H1 (cell line): Measurements from ENCODE around the gene GALNT17.
"Not testable (repeated sequence)": the region's sequence is repeated elsewhere in the genome, so short reads cannot be mapped to it uniquely, and the experiment has no call there.

ENCODE experiments used
- CTCF ChIP-seq, 3 experiments: IDR thresholded peaks; 1 replicate in 2 of 3; 2 replicates in 1 of 3; pipeline versions ENCODE4 v1.5.1 to v1.6.1; 2011; ENCODE audit warnings: low read length in 3 of 3, mild to moderate bottlenecking in 3 of 3, inconsistent platforms in 2 of 3, low read depth in 1 of 3, moderate library complexity in 1 of 3; ENCODE audit not compliant: insufficient read depth in 1 of 3; ENCODE audit errors: control extremely low read depth in 1 of 3
- EZH2 ChIP-seq: fragments of 200-600 bp; sonication (generic); IDR thresholded peaks from 2 replicates; pipeline ENCODE4 v1.7.1; 2012; ENCODE audit warnings: low read depth, mild to moderate bottlenecking, moderate library complexity, low read length, inconsistent platforms; ENCODE audit not compliant: severe bottlenecking
- POLR2AphosphoS5 ChIP-seq: IDR thresholded peaks from 2 replicates; pipeline ENCODE4 v1.6.1; 2011; ENCODE audit warnings: low read depth, low read length
- SIN3A ChIP-seq, 2 experiments: IDR thresholded peaks in 1 of 2; conservative IDR thresholded peaks in 1 of 2; 2 replicates each; pipeline ENCODE4 v1.6.1; 2011 to 2012; ENCODE audit warnings: low read length in 2 of 2, improper control_type of control experiment in 1 of 2, low read depth in 1 of 2, mild to moderate bottlenecking in 1 of 2
- TEAD4 ChIP-seq: IDR thresholded peaks from 2 replicates; pipeline ENCODE4 v1.6.1; 2012; ENCODE audit warnings: low read depth, low read length, inconsistent platforms, mixed read lengths

DNA sequence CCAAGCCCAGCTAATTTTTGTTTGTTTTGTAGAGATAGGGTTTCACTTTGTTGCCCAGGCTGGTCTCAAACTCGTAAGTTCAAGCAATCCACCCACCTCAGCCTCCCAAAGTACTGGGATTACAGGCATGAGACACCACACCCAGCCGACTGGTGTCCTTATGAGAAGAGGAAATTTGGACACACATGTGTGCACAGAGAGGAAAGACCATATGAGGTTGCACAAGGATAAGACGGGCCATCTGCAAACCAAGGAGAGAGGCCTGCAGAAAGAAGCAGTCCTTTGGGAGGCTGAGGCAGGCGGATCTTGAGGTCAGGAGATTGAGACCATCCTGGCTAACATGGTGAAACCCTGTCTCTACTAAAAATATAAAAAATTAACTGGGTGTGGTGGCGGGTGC lies 130.9 kb downstream of the GALNT17 start:
- TF ChIP-seq POLR2AphosphoS5; SIN3A (conservative IDR thresholded peaks at IDR 0.05 in 1 of 2, IDR thresholded peaks at IDR 0.05 in 1 of 2; ENCODE audit: low read depth in 1 of 2, low read length in 2 of 2); CTCF (IDR thresholded peaks at IDR 0.05; ENCODE audit: control extremely low read depth in 1 of 3, insufficient read depth in 1 of 3, low read depth in 1 of 3, low read length in 3 of 3); TEAD4; EZH2: not testable (repeated sequence)
